NOMO-1 treated with dmso at 0.1 percent for 144 hours (cell line): ENCODE data around the gene CCNL2.
A peak's percentile ranks its signal among the peaks of the same experiment; 100 is the strongest.

ENCODE experiments used
- DNase-seq: peaks from one replicate; lab custom pipeline; 2025; ENCODE audit not compliant: unreplicated experiment; lab: John Stamatoyannopoulos, UW

CCNL2 gene

GRCh38 chr1:1357871-1358432 lies 41.2 kb downstream of the CCNL2 start:
- no peak for DNase-seq

GRCh38 chr1:1356796-1357401 lies 42.2 kb downstream of the CCNL2 start:
- DNase-seq: no peak

GRCh38 chr1:1356166-1356795 lies 42.9 kb downstream of the CCNL2 start:
- DNase-seq: no peak

- no peak for DNase-seq
Measured at GRCh38 chr1:1355416-1355815, 43.7 kb downstream of the CCNL2 start.

GRCh38 chr1:1354271-1355247 lies 44.6 kb downstream of the CCNL2 start:
- DNase-seq: no peak

GRCh38 chr1:1353389-1354151 lies 45.6 kb downstream of the CCNL2 start:
- no peak for DNase-seq

GRCh38 chr1:1352786-1353388 lies 46.2 kb downstream of the CCNL2 start:
- DNase-seq: no peak

- DNase-seq: no peak
Measured at GRCh38 chr1:1351511-1352427, 47.4 kb downstream of the CCNL2 start.

GRCh38 chr1:1349256-1350012 lies 49.7 kb downstream of the CCNL2 start, which contains the start of gene DVL1:
Gene DVL1, minus strand, starts transcription at chr1:1349418. Its CDS starts 353 bp downstream, at chr1:1349065.
- DNase-seq: peak; percentile 20

GRCh38 chr1:1348420-1349255 lies 50.5 kb downstream of the CCNL2 start:
- no peak for DNase-seq

GRCh38 chr1:1347663-1348419 lies 51.3 kb downstream of the CCNL2 start:
- no peak for DNase-seq

- DNase-seq: no peak
Measured at GRCh38 chr1:1347026-1347595, 52.0 kb downstream of the CCNL2 start.

GRCh38 chr1:1346501-1346890 lies 52.6 kb downstream of the CCNL2 start:
- DNase-seq: no peak

- DNase-seq: no peak
Measured at GRCh38 chr1:1345860-1346500, 53.2 kb downstream of the CCNL2 start.

GRCh38 chr1:1345384-1345783 lies 53.8 kb downstream of the CCNL2 start:
- DNase-seq: no peak
